ENCODE measurements around the gene TFRC. TPM values are rescaled to one million over a fixed set of nuclear protein-coding genes. Genes with fewer than 3 reads are reported as not detected.

The TFRC gene
- total RNA-seq, 1 experiment from 2014 or later = 336 TPM

GRCh38 chr3:196050597-196050996 lies 31.3 kb downstream of the TFRC start:
- H3K4me3 ChIP-seq (ENCODE audit: low read depth, low read length, poor library complexity, severe bottlenecking) = no peak overlapping the region
- DNase-seq (ENCODE audit: low spot score) = no peak
- no peaks in the 10 kb centered on the region for H3K4me1 ChIP-seq (ENCODE audit: insufficient read depth, low read length, poor library complexity, severe bottlenecking)
- H3K36me3 ChIP-seq (ENCODE audit: insufficient read depth, low read length, poor library complexity, severe bottlenecking) = peaks cover 73% of the 10 kb centered on the region
- BruUV-seq (replicated peaks) = no TSS peak
- no peaks in the 10 kb centered on the region for H3K27me3 ChIP-seq (replicated peaks; ENCODE audit: insufficient read depth, low read depth, low read length, poor library complexity)
- CTCF ChIA-PET = no interaction called here
- no peaks in the 10 kb centered on the region for H3K9me3 ChIP-seq (ENCODE audit: low read depth, low read length, poor library complexity, severe bottlenecking)
- POLR2A ChIA-PET (ENCODE audit: low non-redundant PET) = interaction anchor here (0.6 kb wide), 1 partner anchor 368 kb away, joined by 5 read pairs; no protein-coding TSS in a partner anchor
- H3K27ac ChIP-seq (ENCODE audit: low read depth, low read length, poor library complexity, severe bottlenecking) = no peak overlapping the region
- intact Hi-C loops (cut with micrococcal nuclease; ENCODE audit: unreplicated experiment) = no loop called here
- TF ChIP-seq CTCF (conservative IDR thresholded peaks at IDR 0.05; ENCODE audit: low read depth, low read length) = no peak
- TF ChIP-seq EZH2 (IDR thresholded peaks at IDR 0.05; ENCODE audit: borderline replicate concordance, low read depth, low read length, poor library complexity, severe bottlenecking) = no peak

GRCh38 chr3:196049653-196050052 lies 32.2 kb downstream of the TFRC start:
- Histone ChIP-seq H3K4me3 (ENCODE audit: low read depth, low read length, poor library complexity, severe bottlenecking) (no peak overlapping the region), H3K27me3 (replicated peaks; ENCODE audit: insufficient read depth, low read depth, low read length, poor library complexity) (no peaks in the 10 kb centered on the region), H3K4me1 (ENCODE audit: insufficient read depth, low read length, poor library complexity, severe bottlenecking) (no peaks in the 10 kb centered on the region), H3K27ac (ENCODE audit: low read depth, low read length, poor library complexity, severe bottlenecking) (no peak overlapping the region), H3K36me3 (ENCODE audit: insufficient read depth, low read length, poor library complexity, severe bottlenecking) (peaks cover 63% of the 10 kb centered on the region), H3K9me3 (ENCODE audit: low read depth, low read length, poor library complexity, severe bottlenecking) (no peaks in the 10 kb centered on the region)
- intact Hi-C loops (cut with micrococcal nuclease; ENCODE audit: unreplicated experiment) = no loop called here
- ChIA-PET CTCF (no interaction called here), POLR2A (ENCODE audit: low non-redundant PET) (no interaction called here)
- BruUV-seq (replicated peaks) = no TSS peak
- TF ChIP-seq EZH2 (IDR thresholded peaks at IDR 0.05; ENCODE audit: borderline replicate concordance, low read depth, low read length, poor library complexity, severe bottlenecking) = no peak
- no peak for TF ChIP-seq CTCF (conservative IDR thresholded peaks at IDR 0.05; ENCODE audit: low read depth, low read length)
- no peak for DNase-seq (ENCODE audit: low spot score)

- no peak overlapping the region for H3K27ac ChIP-seq (ENCODE audit: low read depth, low read length, poor library complexity, severe bottlenecking)
- no TSS peak for BruUV-seq (replicated peaks)
- ChIA-PET CTCF (no interaction called here), POLR2A (ENCODE audit: low non-redundant PET) (no interaction called here)
- H3K36me3 ChIP-seq (ENCODE audit: insufficient read depth, low read length, poor library complexity, severe bottlenecking) = peaks cover 57% of the 10 kb centered on the region
- H3K4me1 ChIP-seq (ENCODE audit: insufficient read depth, low read length, poor library complexity, severe bottlenecking) = no peaks in the 10 kb centered on the region
- DNase-seq (ENCODE audit: low spot score) = no peak
- intact Hi-C loops (cut with micrococcal nuclease; ENCODE audit: unreplicated experiment) = no loop called here
- no peaks in the 10 kb centered on the region for H3K27me3 ChIP-seq (replicated peaks; ENCODE audit: insufficient read depth, low read depth, low read length, poor library complexity)
- no peaks in the 10 kb centered on the region for H3K9me3 ChIP-seq (ENCODE audit: low read depth, low read length, poor library complexity, severe bottlenecking)
- no peak for TF ChIP-seq EZH2 (IDR thresholded peaks at IDR 0.05; ENCODE audit: borderline replicate concordance, low read depth, low read length, poor library complexity, severe bottlenecking)
- no peak for TF ChIP-seq CTCF (conservative IDR thresholded peaks at IDR 0.05; ENCODE audit: low read depth, low read length)
- H3K4me3 ChIP-seq (ENCODE audit: low read depth, low read length, poor library complexity, severe bottlenecking) = no peak overlapping the region
These were observed 32.8 kb downstream of the TFRC start for GRCh38 chr3:196048922-196049598.

Data from A673 (cell line).